Body of pancreas (tissue), 4 donors: ENCODE data around the gene SOCS7. TPM values are rescaled to one million over a fixed set of nuclear protein-coding genes. Genes with fewer than 3 reads are reported as not detected.

ENCODE experiments used
- ATAC-seq: fragments of 150-250 bp; one replicate; pipeline ENCODE4 v1.9.1; 2016
- DNase-seq, 4 donors: peaks; one replicate each; pipeline ENCODE4 v3.0.0-alpha.2; 2019
- H3K27ac ChIP-seq, 4 donors: fragments of 200-600 bp; sonication (generic); 1 replicate in 3 of 4; 2 replicates in 1 of 4; pipeline versions ENCODE4 v1.5.1 to v1.6.1; 2016 to 2019; ENCODE audit warnings: mild to moderate bottlenecking in 1 of 4, mixed read lengths in 1 of 4, moderate library complexity in 1 of 4
- H3K27me3 ChIP-seq, 2 donors: fragments of 200-600 bp; sonication (generic); one replicate each; pipeline ENCODE4 v1.6.0; 2016; ENCODE audit warnings: mild to moderate bottlenecking in 1 of 2
- H3K36me3 ChIP-seq, 2 donors: fragments of 200-600 bp; sonication (generic); replicated peaks in 1 of 2; 2 replicates each; pipeline ENCODE4 v1.5.1; 2016; ENCODE audit warnings: low read depth in 2 of 2; ENCODE audit not compliant: insufficient read depth in 1 of 2
- H3K4me1 ChIP-seq: fragments of 200-600 bp; sonication (generic); one replicate; pipeline ENCODE4 v1.6.0; 2016
- H3K4me3 ChIP-seq, 2 donors: fragments of 200-600 bp; sonication (generic); 1 replicate in 1 of 2; 2 replicates in 1 of 2; pipeline ENCODE4 v1.5.1; 2016 to 2019
- H3K9me3 ChIP-seq, 3 donors: fragments of 200-600 bp; sonication (generic); 1 replicate in 2 of 3; 2 replicates in 1 of 3; pipeline ENCODE4 v1.5.1; 2016
- POLR2A ChIP-seq, 3 donors: fragments of 450-650 bp; IDR thresholded peaks; one replicate each; pipeline ENCODE4 v1.6.1; 2016; ENCODE audit warnings: antibody characterized with exemption in 3 of 3, mild to moderate bottlenecking in 2 of 3
- WGBS, 2 donors: methylation state at CpG; one replicate each; pipeline ENCODE4 v1.1.5; 2017; 5-methylcytosine and 5-hydroxymethylcytosine counted together
- intact Hi-C: fragments of 100-400 bp; cut with DNase I; formaldehyde crosslinking; loops from one replicate; pipeline ENCODE4 v1.15.1; 2023
- total RNA-seq, 2 donors: library from RNA; depleted of rRNA; stranded (reverse); fragments of >200 nt; gene quantifications; one replicate each; pipeline ENCODE4 v1.1.0, GENCODE V29; 2016
- TF ChIP-seq, protein P1 (sequence below), 7 experiments: fragments of 450-650 bp in 4 of 7; fragments of 200-600 bp in 3 of 7; sonication (generic) in 3 of 7; IDR thresholded peaks; one replicate each; pipeline ENCODE4 v1.5.1; 2016 to 2019; ENCODE audit warnings: antibody characterized with exemption in 7 of 7

The SOCS7 gene
- total RNA-seq, 2 donors from 2014 or later, result 15.3 to 34.3 TPM

GRCh38 chr17:38417210-38417951, 65.7 kb downstream of the SOCS7 start:
- Histone ChIP-seq H3K27me3 (peaks cover 0 to 7% of the 10 kb centered on the region in 2 donors), H3K9me3 (no peaks in the 10 kb centered on the region), H3K4me1 (peaks cover 18% of the 10 kb centered on the region), H3K27ac (no peak overlapping the region), H3K4me3 (no peak overlapping the region), H3K36me3 (no peaks in the 10 kb centered on the region)
- TF ChIP-seq, protein P1, sequence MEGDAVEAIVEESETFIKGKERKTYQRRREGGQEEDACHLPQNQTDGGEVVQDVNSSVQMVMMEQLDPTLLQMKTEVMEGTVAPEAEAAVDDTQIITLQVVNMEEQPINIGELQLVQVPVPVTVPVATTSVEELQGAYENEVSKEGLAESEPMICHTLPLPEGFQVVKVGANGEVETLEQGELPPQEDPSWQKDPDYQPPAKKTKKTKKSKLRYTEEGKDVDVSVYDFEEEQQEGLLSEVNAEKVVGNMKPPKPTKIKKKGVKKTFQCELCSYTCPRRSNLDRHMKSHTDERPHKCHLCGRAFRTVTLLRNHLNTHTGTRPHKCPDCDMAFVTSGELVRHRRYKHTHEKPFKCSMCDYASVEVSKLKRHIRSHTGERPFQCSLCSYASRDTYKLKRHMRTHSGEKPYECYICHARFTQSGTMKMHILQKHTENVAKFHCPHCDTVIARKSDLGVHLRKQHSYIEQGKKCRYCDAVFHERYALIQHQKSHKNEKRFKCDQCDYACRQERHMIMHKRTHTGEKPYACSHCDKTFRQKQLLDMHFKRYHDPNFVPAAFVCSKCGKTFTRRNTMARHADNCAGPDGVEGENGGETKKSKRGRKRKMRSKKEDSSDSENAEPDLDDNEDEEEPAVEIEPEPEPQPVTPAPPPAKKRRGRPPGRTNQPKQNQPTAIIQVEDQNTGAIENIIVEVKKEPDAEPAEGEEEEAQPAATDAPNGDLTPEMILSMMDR (IDR thresholded peaks at IDR 0.05), result no peak
- no peak for TF ChIP-seq POLR2A (IDR thresholded peaks at IDR 0.05)
- 72 to 73% methylated on average over 4 to 11 of the region's 11 CpGs for WGBS, 2 donors
- DNase-seq (no peak), ATAC-seq (no peak)
- intact Hi-C loops, result loop anchor here (5.0 kb wide), 1 partner anchor 70 kb away; no protein-coding TSS in a partner anchor

DNA sequence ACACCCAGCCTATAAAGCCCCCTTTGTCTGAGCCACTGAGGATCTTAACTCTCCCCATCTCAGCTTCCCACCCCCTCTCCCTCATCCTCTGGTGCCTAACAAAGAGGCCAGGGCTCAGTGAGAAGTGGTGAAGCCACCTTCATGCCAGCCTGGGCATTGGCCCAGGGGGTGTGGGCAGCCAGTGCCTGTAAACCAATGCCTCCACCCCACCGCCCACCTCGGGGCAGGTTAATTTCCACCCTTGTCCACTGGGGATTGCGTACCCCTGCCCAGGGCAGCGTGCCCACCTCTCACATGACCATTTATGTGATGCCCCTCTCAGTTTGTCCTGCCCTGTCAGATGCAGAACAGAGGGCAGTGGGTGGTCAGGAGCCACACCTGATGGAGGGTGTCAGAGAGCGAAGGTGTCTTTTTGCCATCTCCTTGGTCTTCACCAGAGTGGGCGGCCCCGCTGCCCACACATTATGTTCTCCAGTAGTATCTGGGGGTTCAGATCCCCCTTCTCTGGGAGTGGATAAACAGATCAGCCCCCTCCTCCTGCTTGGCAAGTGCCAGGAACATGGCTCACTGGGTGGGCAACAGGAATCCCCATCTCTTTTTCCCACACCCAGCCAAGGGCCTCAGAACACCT, 66.5 kb downstream of the SOCS7 start:
- intact Hi-C loops, result loop anchor here (5.0 kb wide), 1 partner anchor 71 kb away; no protein-coding TSS in a partner anchor
- peaks cover 0 to 7% of the 10 kb centered on the region in 2 donors for H3K27me3 ChIP-seq

DNA sequence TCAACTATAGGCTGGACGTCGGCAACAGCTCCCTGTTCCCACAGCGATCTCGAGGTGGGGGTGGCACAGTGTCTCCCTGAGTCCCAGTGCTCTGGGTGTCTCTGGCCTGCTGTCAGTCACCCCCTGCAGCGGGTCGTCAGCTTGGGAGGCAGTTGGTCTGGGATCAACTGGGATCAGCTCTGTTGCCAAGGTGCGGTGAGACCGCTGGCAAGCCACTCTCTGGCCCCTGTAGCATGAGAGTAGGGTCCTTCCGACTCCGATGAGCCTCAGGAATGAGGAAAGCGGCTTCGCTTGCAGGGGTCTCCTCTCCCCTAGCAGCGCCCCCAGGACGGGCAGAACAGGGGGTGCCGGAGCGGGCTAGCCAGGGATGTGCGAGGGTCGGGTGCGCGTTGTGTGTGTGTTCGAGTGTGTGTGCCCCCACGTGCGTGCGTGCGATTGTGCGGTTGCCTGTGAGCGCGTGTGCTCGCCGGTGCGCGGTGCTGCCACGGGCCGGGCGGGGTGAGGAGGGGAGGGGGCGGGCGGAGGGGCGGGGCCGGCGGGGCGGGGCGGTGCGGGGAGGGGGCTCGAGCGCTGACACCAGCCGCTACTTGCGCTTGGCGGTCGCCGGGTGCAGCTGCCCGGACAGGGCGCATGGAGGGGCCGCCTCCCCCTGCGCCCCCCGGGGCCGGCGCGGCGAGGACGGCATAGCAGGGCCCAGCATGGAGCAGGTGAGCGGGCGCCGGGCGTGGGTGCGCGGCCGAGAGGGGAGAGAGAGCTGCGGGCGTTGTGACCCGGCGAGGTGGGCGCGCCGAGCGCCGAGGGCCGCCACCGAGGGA, 67.3 kb downstream of the SOCS7 start:
- 4 to 7% methylated on average over 16 to 22 of the region's 78 CpGs for WGBS, 2 donors
- Histone ChIP-seq H3K36me3 (no peaks in the 10 kb centered on the region), H3K4me1 (peaks cover 18% of the 10 kb centered on the region), H3K27me3 (peaks cover 0 to 7% of the 10 kb centered on the region in 2 donors), H3K27ac (no peak overlapping the region), H3K9me3 (no peaks in the 10 kb centered on the region), H3K4me3 (no peak overlapping the region)
- DNase-seq (no peak), ATAC-seq (no peak)
- intact Hi-C loops, result loop anchor here (5.0 kb wide), 1 partner anchor 72 kb away; no protein-coding TSS in a partner anchor
- TF ChIP-seq, protein P1 (IDR thresholded peaks at IDR 0.05), result no peak
- no peak for TF ChIP-seq POLR2A (IDR thresholded peaks at IDR 0.05)

More for the DNA sequence above, 66.5 kb downstream of the SOCS7 start:
- Histone ChIP-seq H3K4me3 (no peak overlapping the region), H3K27ac (no peak overlapping the region), H3K9me3 (no peaks in the 10 kb centered on the region), H3K4me1 (peaks cover 18% of the 10 kb centered on the region), H3K36me3 (no peaks in the 10 kb centered on the region)
- ATAC-seq (no peak), DNase-seq (no peak)
- 90% methylated on average over 2 to 7 of the region's 7 CpGs for WGBS, 2 donors
- TF ChIP-seq, protein P1 (IDR thresholded peaks at IDR 0.05), result no peak
- no peak for TF ChIP-seq POLR2A (IDR thresholded peaks at IDR 0.05)

DNA sequence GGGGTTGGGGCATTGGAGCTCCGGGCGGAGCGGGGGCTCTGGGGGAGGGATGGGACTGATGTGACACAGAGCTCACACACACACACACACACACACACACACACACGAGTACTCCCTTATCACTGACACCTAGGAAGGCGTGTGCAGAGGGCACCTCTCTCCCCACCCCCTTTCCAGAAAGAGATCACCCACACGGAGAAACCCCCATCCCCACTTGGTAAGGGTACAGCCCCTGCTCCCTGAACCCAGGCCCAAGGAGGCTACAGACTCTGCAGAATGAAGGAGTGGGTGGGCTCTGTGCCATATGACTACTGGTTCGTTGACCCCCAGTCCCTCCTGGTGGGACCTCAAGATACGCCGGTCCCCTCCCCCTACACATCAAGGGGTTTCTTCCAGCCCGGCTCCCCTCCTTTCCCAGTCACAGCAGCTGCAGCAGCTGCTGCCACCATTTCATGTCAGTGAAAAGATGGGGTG, 67.9 kb downstream of the SOCS7 start:
- no peaks in the 10 kb centered on the region for H3K36me3 ChIP-seq
- peaks cover 17% of the 10 kb centered on the region for H3K4me1 ChIP-seq
- H3K27ac ChIP-seq, result no peak overlapping the region
- DNase-seq, result no peak
- H3K9me3 ChIP-seq, result no peaks in the 10 kb centered on the region
- 9 to 14% methylated on average over 1 to 10 of the region's 10 CpGs for WGBS, 2 donors
- TF ChIP-seq POLR2A (IDR thresholded peaks at IDR 0.05), result no peak
- TF ChIP-seq, protein P1 (IDR thresholded peaks at IDR 0.05), result no peak
- intact Hi-C loops, result loop anchor here (5.0 kb wide), 1 partner anchor 72 kb away; no protein-coding TSS in a partner anchor
- ATAC-seq, result no peak
- H3K4me3 ChIP-seq, result no peak overlapping the region
- peaks cover 0 to 7% of the 10 kb centered on the region in 2 donors for H3K27me3 ChIP-seq
